Muscle of leg (tissue), 11 donors: ENCODE results near the gene SLC1A3. TPM values are rescaled to one million over a fixed set of nuclear protein-coding genes. Genes with fewer than 3 reads are reported as not detected.
A peak's percentile ranks its signal among the peaks of the same experiment; 100 is the strongest.

Experiments
- DNase-seq: peaks from one replicate; pipeline ENCODE4 v3.0.0; 2013
- H3K27ac ChIP-seq: one replicate; pipeline ENCODE4 v1.5.1; 2013; ENCODE audit warnings: mild to moderate bottlenecking, low read length, control low read depth
- H3K27me3 ChIP-seq: one replicate; pipeline ENCODE4 v1.6.1; 2013; ENCODE audit warnings: low read length; ENCODE audit not compliant: control insufficient read depth, insufficient read depth
- H3K36me3 ChIP-seq: one replicate; pipeline ENCODE4 v1.6.1; 2013; ENCODE audit warnings: low read length; ENCODE audit not compliant: control insufficient read depth, insufficient read depth
- H3K4me1 ChIP-seq: one replicate; pipeline ENCODE4 v1.6.1; 2013; ENCODE audit warnings: low read length; ENCODE audit not compliant: control insufficient read depth, insufficient read depth
- H3K4me3 ChIP-seq: one replicate; pipeline ENCODE4 v1.5.1; 2013; ENCODE audit warnings: low read length, control low read depth
- H3K9me3 ChIP-seq: replicated peaks from 2 replicates; pipeline ENCODE4 v1.6.1; 2013; ENCODE audit warnings: low read depth, low read length; ENCODE audit not compliant: control insufficient read depth
- WGBS: methylation state at CpG from one replicate; pipeline ENCODE4 v1.1.5; 2013; ENCODE audit warnings: missing lambda C conversion rate; ENCODE audit not compliant: insufficient coverage; 5-methylcytosine and 5-hydroxymethylcytosine counted together
- polyA plus RNA-seq, 8 donors: library from polyadenylated mRNA; unstranded; fragments of 120-200 nt; gene quantifications; one replicate each; pipeline versions ENCODE4 v1.2.1 to v1.2.3, GENCODE V29; 2013; ENCODE audit warnings: inconsistent platforms in 1 of 8, low replicate concordance in 1 of 8; ENCODE audit not compliant: insufficient read length in 8 of 8, insufficient read depth in 1 of 8
- total RNA-seq: library from RNA; stranded (reverse); fragments of 120-200 nt; gene quantifications from one replicate; pipeline ENCODE4 v1.2.4, GENCODE V29; 2013

The SLC1A3 gene
- total and polyA plus RNA-seq, 9 donors: 12.5 to 25.6 (median 18.1) TPM

- Histone ChIP-seq H3K36me3 (no peaks in the 10 kb centered on the region), H3K4me1 (no peaks in the 10 kb centered on the region), H3K27ac (no peak overlapping the region), H3K9me3 (no peaks in the 10 kb centered on the region), H3K4me3 (no peak overlapping the region), H3K27me3 (no peaks in the 10 kb centered on the region)
- DNase-seq: no peak
- WGBS: 74% methylated on average over 5 of the region's 6 CpGs
These were observed 9.7 kb upstream of the SLC1A3 start for GRCh38 chr5:36596756-36597155.

GRCh38 chr5:36598045-36598444 is 8.4 kb upstream of the SLC1A3 start:
- DNase-seq: peak; percentile 40
- WGBS: no CpG with 5 or more reads among the region's 3 CpGs

DNA sequence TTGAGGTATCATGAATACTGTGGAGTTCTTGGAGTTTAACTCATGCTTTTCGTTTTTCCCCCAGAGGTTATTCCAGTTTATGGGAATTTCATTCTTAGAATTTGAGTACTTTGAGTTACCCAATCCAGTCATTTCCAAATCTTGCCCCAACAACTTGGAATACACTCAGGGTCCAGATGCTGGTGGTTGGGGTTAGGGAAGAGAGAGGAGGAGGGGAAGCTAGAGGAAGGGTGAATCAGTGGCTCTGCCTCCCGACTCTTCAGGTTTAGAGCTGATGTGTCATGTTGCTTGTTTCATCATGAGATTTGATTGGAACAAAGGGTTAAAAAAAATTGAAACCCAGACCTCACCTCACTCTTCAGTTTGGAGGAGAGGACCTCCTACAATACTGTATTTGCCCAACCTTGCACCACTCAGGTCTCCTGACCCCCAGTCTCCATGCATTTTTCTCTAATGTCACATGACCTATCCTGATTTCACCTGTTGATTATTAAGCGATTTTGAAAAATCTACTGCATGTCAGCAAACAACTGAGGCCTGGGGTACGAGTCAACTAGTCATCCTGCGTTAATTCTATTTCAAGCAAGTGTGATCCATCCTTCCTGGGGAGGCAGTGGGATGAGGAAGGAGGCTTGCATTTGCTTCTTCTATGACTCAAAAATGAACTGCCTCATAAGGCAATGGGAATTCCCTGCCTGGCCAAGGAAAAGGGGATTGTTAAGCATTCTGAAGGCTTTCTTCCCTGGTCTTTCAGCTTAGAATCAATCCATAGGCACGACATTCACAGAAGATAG is 6.2 kb upstream of the SLC1A3 start:
- no peaks in the 10 kb centered on the region for H3K36me3 ChIP-seq
- H3K9me3 ChIP-seq: no peaks in the 10 kb centered on the region
- 88% methylated on average over 2 of the region's 6 CpGs for WGBS
- peaks cover 2% of the 10 kb centered on the region for H3K4me1 ChIP-seq
- H3K4me3 ChIP-seq: no peak overlapping the region
- H3K27ac ChIP-seq: no peak overlapping the region
- peaks cover 2% of the 10 kb centered on the region for H3K27me3 ChIP-seq
- DNase-seq: no peak

More at GRCh38 chr5:36598045-36598444, 8.4 kb upstream of the SLC1A3 start:
- Histone ChIP-seq H3K36me3 (no peaks in the 10 kb centered on the region), H3K9me3 (no peaks in the 10 kb centered on the region), H3K27me3 (peaks cover 1% of the 10 kb centered on the region), H3K4me1 (no peaks in the 10 kb centered on the region), H3K27ac (no peak overlapping the region), H3K4me3 (no peak overlapping the region)

DNA sequence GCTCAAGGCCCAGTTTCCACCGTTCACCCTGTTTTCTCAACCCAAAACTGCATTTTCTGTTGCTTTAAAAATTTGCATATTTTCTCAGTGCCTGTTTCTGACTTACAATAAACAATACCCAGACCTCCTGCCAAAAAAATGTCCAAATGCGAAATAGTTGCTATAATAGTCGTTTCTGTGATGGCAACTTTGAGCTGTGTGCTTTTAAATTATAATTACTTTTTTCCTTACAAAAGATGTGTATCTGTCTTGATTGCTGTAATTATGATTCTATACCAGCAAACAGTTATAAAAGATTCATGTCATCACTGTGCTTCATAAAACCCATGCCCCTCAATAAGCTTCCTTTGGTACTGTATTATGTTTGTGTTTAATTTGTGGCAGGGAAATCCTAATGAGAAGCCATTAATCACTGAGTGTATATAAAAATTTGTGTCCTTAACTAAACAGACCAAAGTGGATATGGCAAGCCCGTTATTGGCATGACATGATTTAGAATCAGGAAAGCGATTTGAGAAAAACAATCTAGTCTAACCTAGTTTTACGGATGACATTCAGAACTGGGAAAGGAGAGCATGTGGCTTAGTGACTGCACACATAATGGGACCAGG is 5.4 kb upstream of the SLC1A3 start:
- H3K27ac ChIP-seq: no peak overlapping the region
- H3K4me1 ChIP-seq: peaks cover 2% of the 10 kb centered on the region
- no peak overlapping the region for H3K4me3 ChIP-seq
- H3K36me3 ChIP-seq: no peaks in the 10 kb centered on the region
- peaks cover 2% of the 10 kb centered on the region for H3K27me3 ChIP-seq
- DNase-seq: no peak
- WGBS: 80% methylated on average over 4 of the region's 6 CpGs
- no peaks in the 10 kb centered on the region for H3K9me3 ChIP-seq

GRCh38 chr5:36602704-36603321 is 3.6 kb upstream of the SLC1A3 start:
- no peaks in the 10 kb centered on the region for H3K36me3 ChIP-seq
- WGBS: 70% methylated on average over 4 of the region's 5 CpGs
- peaks cover 2% of the 10 kb centered on the region for H3K27me3 ChIP-seq
- H3K4me3 ChIP-seq: no peak overlapping the region
- no peaks in the 10 kb centered on the region for H3K9me3 ChIP-seq
- peaks cover 2% of the 10 kb centered on the region for H3K4me1 ChIP-seq
- no peak for DNase-seq
- H3K27ac ChIP-seq: no peak overlapping the region

DNA sequence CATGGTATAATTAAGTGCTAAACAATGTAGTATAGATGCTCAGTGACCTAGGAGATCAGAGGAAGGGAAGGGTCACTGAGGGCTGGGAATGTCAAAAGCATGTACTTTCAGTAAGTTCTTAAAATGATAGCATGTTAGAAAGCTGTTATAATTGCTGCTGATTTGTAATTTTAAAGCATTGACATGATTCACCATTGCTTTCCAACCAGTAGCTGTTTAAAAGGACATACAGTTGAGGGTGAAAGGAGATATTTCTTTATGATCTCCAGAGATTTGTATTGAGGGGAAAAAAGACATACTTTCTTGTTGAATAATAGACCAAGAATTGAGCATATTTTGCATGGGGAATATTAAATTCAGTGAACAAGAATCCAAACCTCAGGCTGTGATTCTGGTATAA is 1.2 kb upstream of the SLC1A3 start:
- no peak for DNase-seq
- Histone ChIP-seq H3K4me1 (peaks cover 5% of the 10 kb centered on the region), H3K9me3 (no peaks in the 10 kb centered on the region), H3K27ac (no peak overlapping the region), H3K27me3 (peaks cover 2% of the 10 kb centered on the region), H3K4me3 (no peak overlapping the region), H3K36me3 (peaks cover 3% of the 10 kb centered on the region)

- 0% methylated on average over 4 of the region's 11 CpGs for WGBS
- Histone ChIP-seq H3K4me3 (peak overlapping the region; percentile 60), H3K36me3 (peaks cover 3% of the 10 kb centered on the region), H3K4me1 (peaks cover 5% of the 10 kb centered on the region), H3K27me3 (peaks cover 2% of the 10 kb centered on the region), H3K9me3 (no peaks in the 10 kb centered on the region), H3K27ac (peak overlapping the region; percentile 86)
- peak; percentile 60 for DNase-seq
These were observed 374 bp upstream of the SLC1A3 start for GRCh38 chr5:36606036-36606427.

DNA sequence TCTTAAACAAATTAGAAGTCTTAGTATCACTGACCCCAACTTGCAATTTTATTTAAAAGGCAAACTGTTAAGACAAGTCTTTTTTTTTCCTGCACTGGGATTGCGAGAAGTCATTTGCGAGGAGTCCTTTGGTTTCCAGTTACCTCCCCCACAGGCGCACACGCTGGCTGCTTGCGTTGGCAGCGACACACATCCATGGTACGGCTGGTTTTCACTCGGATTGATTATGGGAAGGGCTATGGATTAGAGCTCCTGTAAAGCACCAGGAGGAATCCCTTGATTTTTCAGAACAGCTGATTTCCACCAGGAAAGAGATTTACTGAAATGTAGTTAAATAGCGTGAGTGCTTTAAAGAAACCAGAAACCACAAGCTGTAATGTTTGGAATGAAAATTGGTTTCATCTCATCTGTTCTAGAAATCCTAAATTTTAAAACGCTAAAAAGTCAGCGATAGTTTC is 737 bp downstream of the SLC1A3 start:
- WGBS: no CpG with 5 or more reads among the region's 11 CpGs
- Histone ChIP-seq H3K9me3 (no peaks in the 10 kb centered on the region), H3K4me3 (peak overlapping the region; percentile 60), H3K27me3 (peaks cover 2% of the 10 kb centered on the region), H3K36me3 (peaks cover 5% of the 10 kb centered on the region), H3K27ac (peak overlapping the region; percentile 86), H3K4me1 (peaks cover 5% of the 10 kb centered on the region)
- DNase-seq: peak; percentile 82

- Histone ChIP-seq H3K27me3 (peaks cover under 1% of the 10 kb centered on the region), H3K4me1 (peaks cover 4% of the 10 kb centered on the region), H3K9me3 (no peaks in the 10 kb centered on the region), H3K27ac (no peak overlapping the region), H3K36me3 (peaks cover 11% of the 10 kb centered on the region), H3K4me3 (peak overlapping the region; percentile 60)
- WGBS: 60% methylated on average over 4 of the region's 10 CpGs
- DNase-seq: peak; percentile 32
These were observed 1.7 kb downstream of the SLC1A3 start for GRCh38 chr5:36607838-36608783.
